T-helper 2 cell (primary cell): Measurements from ENCODE around the gene FAM83G.
"Not testable (repeated sequence)": the region's sequence is repeated elsewhere in the genome, so short reads cannot be mapped to it uniquely, and the experiment has no call there.

Experiments
- DNase-seq, 5 experiments: peaks; one replicate each; pipeline versions ENCODE4 v3.0.0 to v3.0.0-alpha.2; 2012 to 2022

Gene FAM83G

DNA sequence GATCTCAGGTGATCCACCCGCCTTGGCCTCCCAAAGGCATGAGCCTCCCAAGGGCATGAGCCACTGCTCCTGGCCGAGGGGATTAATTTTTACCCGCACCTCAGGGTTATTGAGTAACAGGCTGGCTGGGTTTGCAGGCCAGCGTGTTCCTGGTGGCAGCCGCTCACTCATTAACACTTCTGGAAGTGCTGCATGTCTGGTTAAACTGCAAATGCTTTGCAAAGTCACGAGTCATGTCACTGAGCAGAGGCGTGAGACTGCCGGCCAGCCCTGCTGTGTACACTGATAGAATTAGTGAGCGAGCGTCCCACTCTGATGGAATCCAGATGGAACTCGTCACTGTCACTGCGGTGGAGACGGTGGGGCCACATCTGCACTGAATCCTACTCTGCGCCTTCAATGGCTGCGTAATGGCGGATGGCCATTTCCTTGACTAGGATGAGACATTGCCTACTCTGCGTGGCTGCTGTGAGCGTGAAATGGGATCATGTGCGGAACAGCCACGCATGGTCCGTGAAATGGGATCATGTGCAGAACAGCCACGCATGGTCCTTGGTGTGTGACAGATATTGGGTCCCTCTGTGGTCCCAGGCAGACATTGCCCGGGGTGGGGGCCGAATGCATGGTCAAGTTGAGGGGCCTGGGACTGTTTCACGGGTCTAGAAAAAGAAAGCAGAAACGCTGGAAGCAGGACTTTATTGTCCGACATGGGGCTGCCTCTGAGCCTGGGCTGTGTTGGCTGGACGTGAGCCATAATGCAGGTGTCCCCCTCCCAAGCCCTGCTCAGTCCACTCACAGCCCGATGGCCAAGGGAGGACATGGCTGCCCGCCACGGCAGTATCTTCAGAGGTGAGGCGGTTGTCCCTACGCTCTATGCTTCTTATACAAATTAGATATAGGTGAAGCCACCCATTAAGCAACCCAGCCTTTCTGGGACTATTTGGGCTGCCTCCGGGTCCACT is 53.3 kb downstream of the FAM83G start:
- DNase-seq: no peak

DNA sequence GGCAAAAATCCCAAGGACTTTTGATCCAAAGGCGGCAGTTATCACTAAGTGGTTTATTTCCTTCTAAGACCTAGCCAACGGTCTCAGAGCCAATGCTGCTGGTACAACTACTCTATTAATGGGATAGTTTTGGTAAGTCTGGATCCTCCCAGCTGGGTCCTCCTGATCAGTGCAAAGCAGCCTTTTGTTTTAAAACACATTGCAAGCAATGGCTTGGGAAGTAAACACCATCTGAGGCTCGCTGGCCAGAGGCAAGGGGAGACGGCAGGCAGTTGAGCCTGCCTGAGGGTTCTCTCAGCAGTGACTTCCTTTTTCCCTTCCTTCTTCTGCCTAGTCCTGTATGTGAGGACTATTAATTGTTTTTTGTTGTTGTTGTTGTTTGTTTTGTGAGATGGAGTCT is 54.2 kb downstream of the FAM83G start:
- no peak for DNase-seq

DNA sequence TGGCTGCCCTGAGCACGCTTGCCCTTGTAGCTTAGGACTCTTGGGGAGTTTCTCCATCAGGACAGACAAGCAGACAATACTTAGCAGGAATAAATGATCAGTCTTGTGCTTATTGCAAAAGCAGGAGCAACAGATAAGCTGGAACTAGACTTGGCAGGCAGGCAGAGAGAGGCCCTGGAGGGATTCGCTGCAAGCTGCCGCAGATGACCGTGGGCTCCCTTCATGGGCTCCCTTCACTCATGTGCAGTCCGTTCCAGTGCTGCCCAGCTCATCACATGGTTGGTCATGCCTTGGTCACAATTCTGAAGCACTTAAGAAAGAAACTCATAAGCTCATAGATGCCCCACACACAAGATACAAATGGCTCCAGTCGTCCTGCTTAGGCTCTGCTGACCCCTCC is 55.0 kb downstream of the FAM83G start:
- no peak for DNase-seq

DNA sequence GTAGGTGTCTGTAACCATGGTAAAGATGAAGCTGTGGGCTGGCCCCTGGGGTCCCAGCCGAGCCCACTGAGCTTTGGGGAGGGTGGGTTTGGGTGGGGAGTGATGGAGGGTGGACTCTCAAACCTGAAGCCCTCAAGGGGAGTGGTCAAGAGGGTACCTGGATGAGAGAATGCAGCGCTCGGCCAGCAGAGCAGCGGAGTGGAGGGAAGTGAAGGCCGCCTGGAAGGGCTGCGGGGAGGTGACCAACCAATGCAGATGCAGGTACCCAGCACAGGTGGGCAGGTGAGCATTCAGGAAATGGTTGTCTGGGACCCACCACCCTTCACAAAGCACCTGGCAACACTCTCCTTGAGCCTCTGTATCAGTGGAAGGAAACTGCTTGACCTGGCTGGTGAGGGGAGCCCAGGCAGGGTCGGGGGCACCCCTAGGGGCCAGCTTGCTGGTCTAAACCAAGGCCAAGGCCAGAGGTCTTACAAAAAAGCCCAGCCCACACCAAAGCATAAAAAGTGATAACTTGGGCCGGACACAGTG is 56.0 kb downstream of the FAM83G start:
- DNase-seq: no peak

DNA sequence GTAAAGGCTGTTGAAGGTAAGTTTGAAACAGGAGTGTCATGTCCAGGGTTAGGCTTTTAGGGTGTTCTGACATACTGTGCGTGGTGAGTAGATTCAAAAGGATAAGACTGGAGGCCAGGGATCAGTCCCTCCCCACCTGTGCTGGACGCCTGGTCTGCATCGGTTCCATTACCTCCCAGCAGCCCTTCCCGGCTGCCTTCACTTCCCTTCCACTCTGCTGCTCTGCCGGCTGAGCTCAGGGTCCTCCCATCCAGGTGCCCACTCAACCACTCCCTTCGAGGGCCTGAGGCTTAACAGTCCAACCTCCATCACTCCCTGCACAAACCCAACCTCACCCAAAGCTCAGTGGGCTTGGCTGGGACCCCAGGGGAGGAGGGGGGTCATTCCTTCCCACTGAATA is 56.7 kb downstream of the FAM83G start:
- DNase-seq: no peak

DNA sequence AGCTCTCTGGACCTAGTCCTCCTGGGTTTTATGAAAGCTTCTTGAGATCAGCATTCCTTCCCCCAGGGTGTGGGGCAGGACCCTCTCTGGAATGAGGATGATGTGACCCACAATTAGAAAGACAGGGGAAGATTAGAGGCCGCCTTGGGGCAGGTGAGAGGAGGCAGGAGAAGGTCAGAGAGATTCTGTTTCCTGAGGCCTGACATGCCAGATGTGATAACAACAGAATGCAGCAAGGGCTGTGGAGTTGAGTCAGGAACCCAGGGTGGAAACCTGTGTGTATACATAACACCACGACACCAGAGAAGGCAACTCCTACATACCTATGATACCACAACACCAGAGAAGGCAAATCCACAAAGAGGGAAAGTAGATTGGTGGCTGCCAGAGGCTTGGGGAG is 58.0 kb downstream of the FAM83G start:
- DNase-seq: no peak

DNA sequence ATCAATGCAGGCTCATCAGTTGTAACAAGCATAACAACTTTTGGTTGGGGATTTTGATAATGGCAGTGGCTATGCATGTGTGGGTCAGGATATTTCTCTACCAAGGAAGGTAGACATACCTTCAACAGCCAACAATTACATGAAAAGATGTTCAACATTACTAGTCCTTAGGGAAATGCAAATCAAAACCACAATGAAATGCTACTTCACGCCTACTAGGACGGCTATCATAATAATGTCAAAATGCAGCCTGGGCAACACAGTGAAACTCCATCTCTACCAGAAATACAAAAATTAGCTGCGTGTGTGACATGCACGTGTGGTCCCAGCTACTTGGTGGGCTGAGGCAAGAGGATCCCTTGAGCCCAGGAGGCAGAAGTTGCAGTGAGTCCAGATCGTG is 59.9 kb downstream of the FAM83G start:
- DNase-seq: no peak

DNA sequence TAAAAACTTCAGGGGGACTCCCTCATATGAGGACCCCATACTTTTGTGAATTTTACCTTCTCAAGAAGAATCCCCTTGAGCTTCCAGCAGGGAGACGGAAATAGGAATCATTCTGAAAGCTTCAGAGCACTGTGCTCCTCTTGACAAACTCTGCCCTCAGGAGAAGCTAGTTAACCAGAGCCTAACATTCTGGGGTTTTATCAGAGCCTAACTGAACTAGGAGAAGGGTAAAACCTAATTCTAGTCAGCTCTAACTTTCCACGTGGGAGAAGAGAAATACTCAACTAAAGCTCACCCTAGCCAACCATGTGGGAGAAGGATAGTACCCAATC is 65.9 kb downstream of the FAM83G start:
- DNase-seq: no peak

DNA sequence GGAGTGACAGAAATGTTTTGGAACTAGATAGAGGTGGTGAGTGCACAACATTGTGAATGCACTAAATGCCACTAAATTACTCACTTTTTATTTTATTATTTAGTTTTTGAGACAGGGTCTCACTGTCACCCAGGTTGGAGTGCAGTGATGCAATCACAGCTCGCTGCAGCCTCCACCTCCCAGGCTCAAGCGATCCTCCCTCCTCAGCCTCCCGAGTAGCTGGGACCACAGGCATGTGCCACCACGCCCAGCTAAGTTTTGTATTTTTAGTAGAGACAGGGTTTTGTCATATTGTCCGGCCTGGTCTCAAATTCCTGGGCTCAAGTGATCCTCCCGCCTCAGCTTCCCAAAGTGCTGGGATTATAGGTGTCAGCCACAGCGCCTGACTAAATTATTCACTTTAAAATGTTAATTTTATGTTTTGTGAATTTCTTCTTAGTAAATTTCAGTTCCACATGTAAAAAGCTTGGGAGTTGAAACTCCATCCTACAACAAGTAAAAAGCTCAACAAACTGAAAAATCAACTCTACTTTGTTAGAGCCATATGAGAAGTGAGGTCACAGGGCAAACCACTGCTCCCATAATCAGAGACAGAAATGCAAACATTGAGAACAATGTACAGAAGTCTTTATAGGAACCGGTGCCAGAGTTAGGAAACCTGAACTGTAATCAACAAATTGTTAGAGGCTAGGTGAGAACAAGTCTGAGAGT is 66.4 kb downstream of the FAM83G start:
- no peak for DNase-seq

DNA sequence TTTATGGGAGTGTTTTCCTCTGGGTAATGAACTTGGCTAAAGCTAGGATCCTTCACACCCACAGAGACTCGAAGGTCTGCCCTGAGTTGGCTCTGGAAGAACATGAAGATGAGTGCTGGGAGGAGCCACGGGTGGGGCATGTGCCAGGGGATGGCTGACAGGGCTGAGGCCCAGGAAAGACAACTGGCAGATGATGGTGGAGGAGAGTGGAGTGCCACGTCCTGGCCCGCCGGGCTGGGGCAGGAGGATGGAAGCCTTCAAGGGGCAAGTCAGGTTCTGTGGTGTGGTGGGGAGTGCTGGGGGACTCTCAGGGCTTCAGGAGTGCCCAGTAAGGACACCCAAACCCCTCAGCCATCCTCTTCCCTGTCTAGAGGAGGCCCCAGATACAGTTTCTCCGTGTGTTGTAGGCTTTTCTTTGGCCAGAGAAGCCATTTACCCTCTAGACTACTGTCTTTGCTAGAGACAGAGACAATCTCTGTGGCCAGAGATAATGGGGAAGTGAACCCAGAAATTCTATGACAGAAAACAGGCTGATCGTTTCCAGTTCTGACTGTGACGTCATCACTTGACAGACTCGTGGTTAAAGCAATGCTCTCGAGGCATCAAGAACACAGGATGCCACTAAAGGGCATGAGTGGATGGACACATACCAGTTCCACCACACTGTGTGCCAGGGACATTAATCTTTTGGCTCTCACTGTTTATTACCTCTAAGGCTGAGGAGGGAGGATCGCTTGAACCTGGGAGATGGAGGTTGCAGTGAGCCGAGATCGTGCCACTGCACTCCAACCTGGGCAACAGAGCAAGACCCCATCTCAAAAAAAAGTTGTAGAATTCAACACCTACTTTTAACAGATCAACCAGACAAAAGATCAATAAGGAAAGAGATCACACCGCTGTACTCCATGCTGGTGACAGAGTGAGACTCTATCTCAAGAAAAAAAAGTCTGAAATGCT is 71.2 kb downstream of the FAM83G start:
- DNase-seq: peak in 1 of 5 experiments; percentile 59

DNA sequence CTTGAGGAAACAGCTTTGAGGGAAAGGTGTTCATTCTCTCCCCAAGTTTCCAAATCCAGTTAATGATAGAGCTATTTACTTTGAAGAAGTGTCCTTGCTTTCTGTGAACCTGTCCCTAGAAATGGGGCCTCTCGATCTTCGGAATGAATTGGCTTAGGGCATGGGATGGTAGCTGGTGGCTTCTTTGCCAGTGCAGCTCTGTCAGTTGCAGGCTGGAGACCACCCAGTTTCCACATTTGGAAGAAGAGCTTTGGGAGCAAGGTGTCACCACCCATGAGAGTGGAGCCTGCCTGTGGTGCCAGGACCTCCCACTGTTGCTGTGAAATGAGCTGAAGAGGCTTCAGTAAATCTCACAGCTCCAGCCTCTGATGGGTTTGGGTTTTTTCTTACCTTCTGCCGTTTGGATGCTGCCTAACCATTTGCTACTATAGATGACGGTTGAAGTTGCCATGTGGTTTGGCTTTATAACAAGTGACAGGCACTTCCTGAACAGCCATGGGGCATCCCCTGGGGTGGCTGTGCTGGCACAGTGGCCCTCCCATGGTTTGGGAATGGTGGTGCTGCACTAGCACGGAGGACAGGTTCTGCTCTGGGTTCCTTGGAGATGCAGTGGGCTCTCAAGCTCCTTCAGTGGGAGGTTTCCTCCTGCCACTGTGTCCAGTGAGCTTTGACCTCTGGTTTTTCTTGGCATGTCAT is 72.1 kb downstream of the FAM83G start:
- DNase-seq: peak in 1 of 5 experiments; percentile 54

DNA sequence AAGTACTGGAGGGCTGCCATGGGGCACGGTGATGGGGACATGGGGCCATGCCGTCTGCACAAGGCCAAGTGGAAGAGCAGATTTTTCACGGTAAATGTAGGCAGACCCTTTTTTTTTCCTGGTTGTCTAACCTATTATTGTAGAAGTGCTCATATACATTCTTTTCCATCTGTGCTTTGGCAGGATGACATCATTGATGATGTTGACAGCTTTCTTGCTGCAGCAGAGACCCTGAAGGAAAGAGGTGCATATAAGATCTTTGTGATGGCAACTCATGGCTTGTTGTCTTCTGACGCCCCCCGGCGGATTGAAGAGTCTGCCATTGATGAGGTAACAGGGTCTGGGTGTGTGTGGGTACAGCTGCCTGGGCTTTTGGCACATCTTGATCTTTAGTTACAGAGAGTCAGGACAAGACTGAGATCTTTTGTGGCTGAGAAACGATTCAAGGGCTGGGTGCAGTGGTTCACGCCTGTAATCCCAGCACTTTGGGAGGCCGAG is 75.9 kb downstream of the FAM83G start:
- DNase-seq: peak in 1 of 5 experiments; percentile 34

DNA sequence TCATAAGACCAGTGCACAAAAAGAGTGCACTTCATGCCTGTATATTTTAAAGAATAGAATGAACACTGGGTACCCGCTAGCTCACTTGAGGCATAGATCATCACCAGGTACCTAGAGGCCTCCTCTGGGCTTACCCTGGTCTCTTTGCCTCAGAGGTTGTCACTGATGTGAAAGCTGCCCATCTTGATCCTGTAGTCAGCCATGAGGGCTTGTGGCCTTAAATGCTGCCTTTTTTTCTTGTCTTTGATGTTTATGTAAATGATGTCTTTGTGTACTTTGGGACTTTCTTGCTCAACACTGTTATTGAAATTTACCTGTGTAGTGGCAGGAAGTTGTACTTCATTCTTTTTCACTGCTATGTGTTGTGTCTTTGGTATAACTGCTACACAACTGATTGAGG is 79.4 kb downstream of the FAM83G start:
- DNase-seq: peak in 1 of 5 experiments; percentile 26

DNA sequence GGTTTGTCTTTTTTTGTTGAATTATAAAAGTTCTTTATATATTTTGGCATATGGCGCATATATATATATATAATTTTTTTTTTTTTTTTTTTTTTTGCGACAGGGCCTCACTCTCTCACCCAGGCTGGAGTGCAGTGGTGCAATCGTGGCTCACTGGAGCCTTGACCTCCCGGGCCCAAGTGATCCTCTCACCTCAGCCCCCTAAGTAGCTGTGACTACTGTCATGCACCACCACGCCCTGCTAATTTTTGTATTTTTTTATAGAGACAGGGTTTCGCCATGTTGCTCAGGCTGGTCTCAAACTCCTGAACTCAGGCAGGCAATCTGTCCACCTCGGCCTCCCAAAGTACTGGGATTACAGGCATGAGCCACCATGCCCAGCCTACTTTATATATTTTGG is 82.0 kb downstream of the FAM83G start:
- not testable (repeated sequence) for DNase-seq

DNA sequence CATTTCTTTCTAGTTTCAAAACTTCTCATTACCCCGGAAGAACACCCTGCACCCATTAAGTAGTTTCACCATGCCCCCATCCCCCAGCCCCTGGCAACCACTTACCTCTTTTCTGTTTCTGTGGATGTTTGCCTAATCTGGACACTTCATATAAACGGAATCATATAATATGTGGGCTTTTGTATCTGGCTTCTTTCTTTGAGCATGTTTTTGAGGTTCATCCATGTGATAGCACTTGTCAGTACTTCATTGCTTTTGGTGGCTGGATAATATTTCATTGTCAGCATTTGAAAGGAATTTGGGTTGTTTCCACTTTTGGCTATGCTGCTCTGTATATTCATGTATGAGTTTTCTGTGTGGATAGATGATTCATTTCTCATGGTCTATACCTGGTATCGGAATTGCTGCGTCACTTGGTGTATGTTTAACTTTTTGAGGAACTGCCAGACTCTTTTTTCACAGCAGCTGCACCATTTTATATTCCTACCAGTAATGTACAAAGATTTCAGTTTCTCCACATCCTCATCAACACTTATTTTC is 82.6 kb downstream of the FAM83G start:
- peak in 1 of 5 experiments; percentile 83 for DNase-seq

DNA sequence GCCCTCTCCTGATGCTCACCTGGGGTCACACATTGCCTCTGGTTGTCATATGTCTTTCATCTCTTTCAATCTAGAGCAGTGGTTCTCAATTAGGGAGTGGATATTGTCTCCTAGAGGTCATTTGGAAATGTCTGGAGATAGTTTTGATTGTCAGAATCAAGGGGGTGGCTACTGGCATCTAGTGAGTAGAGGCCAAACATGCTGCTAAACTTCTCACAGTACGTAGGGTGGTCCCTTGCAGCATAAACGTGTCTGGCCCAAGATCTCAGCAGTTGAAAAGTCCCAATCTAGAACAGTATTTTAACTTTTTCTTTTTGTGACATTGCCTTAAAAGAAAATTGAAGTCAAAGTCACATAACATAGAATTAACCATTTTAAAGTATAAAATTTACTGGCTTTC is 83.1 kb downstream of the FAM83G start:
- DNase-seq: no peak

DNA sequence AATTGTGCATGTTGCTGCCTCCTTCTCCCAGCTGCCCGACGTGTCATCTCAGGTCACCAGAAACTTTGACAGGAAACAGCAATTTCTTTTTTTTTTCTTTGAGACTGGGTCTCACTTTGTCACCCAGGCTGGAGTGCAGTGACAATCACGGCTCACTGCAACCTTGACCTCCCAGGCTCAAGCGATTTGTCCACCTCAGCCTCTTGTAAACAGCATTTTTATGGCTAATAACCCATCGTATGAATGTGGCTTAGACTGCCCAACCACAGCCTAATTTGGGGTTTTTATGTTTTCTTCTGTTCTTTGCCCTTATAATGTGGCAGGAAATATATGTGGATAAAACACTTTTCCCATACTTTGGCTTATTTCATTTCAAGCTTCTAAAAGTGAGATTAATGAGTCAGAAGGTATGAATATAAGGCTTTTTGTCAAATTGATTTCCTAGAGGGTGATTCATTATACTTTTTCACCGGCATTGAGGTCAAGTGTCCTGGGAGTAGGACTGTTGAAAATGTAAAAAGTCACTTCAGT is 83.6 kb downstream of the FAM83G start:
- DNase-seq: peak in 1 of 5 experiments; percentile 61

DNA sequence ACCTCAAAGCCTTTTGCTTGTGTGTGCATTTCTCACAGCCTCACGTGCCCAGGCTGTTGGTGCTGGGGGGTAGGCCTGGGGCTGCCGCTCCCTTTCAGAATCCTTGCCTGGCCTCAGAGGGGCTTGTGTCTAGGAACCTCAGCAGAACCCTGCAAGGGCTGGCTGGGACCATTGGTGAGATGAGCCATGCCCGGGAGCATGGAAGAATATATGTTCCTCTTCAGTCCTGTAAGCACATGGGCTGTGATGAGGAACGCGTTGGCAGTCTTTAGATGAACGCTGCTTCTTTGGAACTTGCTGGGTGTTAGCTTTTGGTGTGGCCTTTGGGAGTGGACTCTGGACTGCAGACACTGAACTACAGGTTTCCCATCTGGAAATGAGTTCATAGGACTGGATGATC is 84.6 kb downstream of the FAM83G start:
- no peak for DNase-seq
